Psoas muscle (tissue), 8 donors: Measurements from ENCODE around the gene MLEC. TPM values are rescaled to one million over a fixed set of nuclear protein-coding genes. Genes with fewer than 3 reads are reported as not detected.
A peak's percentile ranks its signal among the peaks of the same experiment; 100 is the strongest.

Experiments used
- ATAC-seq, 4 donors: fragments of 200-7000 bp; cut with Tn5 transposase; one replicate each; pipeline ENCODE4 v1.9.1; 2020; ENCODE audit warnings: moderate library complexity in 3 of 4, mild to moderate bottlenecking in 2 of 4
- DNase-seq, 2 donors: peaks; one replicate each; pipeline ENCODE4 v3.0.0-alpha.2; 2020
- H3K27ac ChIP-seq: fragments of 200-600 bp; one replicate; pipeline ENCODE4 v1.8.0; 2022
- H3K27me3 ChIP-seq, 3 donors: fragments of 200-600 bp in 1 of 3; one replicate each; pipeline versions ENCODE4 v1.6.1 to v1.8.0; 2013 to 2022; ENCODE audit warnings: low read length in 2 of 3, mild to moderate bottlenecking in 2 of 3, moderate library complexity in 1 of 3; ENCODE audit not compliant: insufficient read depth in 3 of 3
- H3K36me3 ChIP-seq, 2 donors: fragments of 200-600 bp in 1 of 2; one replicate each; pipeline versions ENCODE4 v1.6.1 to v1.8.0; 2013 to 2022; ENCODE audit warnings: low read depth in 1 of 2, mild to moderate bottlenecking in 1 of 2, moderate library complexity in 1 of 2; ENCODE audit not compliant: insufficient read depth in 1 of 2
- H3K4me1 ChIP-seq: fragments of 200-600 bp; one replicate; pipeline ENCODE4 v1.8.0; 2022
- H3K4me3 ChIP-seq: fragments of 200-600 bp; one replicate; pipeline ENCODE4 v1.8.0; 2022; ENCODE audit warnings: mild to moderate bottlenecking
- H3K9me3 ChIP-seq: fragments of 200-600 bp; one replicate; pipeline ENCODE4 v1.8.0; 2022
- CTCF ChIP-seq: fragments of 200-600 bp; IDR thresholded peaks from one replicate; pipeline ENCODE4 v1.8.0; 2022; ENCODE audit warnings: antibody characterized with exemption
- WGBS, 3 donors: extraction: QIAGEN DNeasy Blood & Tissue Kit; methylation state at CpG; one replicate each; pipeline versions ENCODE4 v1.1.6 to v1.1.7; 2013; 5-methylcytosine and 5-hydroxymethylcytosine counted together
- intact Hi-C, 2 donors: fragments of 100-400 bp; cut with DNase I; formaldehyde crosslinking; loops; one replicate each; pipeline versions ENCODE4 v1.11.0 to v1.14.2; 2022
- polyA plus RNA-seq, 3 donors: library from polyadenylated mRNA; stranded (reverse); fragments of 200-250 nt; gene quantifications; one replicate each; pipeline ENCODE4 v1.2.3, GENCODE V29; 2013
- total RNA-seq, 4 donors: library from RNA; stranded (reverse); fragmentation: NEBNext Ultra II Directional in 2 of 4; extraction: Animal tissue kit (Norgen Biotek cat#: 25700) in 2 of 4; gene quantifications; one replicate each; pipeline versions ENCODE4 v1.2.1 to v1.2.4, GENCODE V29; 2021 to 2023
- donor health status: healthy with polysubstance abuse.
- donor health status: DM: no; HTN: no; CAD: no; lungs with moderate emphysema.
- donor health status: Bipolar disorder and iron deficiency.
- donor health status: healthy.
- donor health status: DM: yes; HTN: yes; CAD: no.
- donor health status: DM: no; HTN: no; CAD: no.
- donor health status: DM: no; HTN: no; CAD: no.
- donor health status: DM: yes; HTN: yes; CAD: no.

MLEC gene
- total and polyA plus RNA-seq, 7 donors = 30.7 to 102 (median 60.1) TPM

DNA sequence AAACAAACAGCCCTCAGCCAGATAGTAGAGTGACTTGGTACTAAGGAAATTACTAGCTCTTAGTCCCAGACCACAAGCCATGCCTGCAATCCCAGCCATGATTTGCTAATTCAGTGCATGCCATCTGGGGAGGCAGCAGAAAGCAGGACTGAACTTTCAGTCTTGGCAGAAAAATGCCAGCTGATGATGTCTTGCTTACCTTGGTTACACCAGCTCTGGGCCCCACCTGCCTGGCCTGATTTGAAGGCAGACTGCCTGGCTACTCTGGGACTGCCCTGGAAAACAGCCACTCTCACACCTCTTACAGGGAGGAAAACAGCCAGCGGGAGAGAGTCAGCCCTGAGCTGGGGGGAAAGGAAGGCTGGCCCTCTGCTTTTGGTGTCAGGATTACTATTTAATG is 18.7 kb downstream of the MLEC start:
- ATAC-seq (no peak), DNase-seq (no peak)
- no peaks in the 10 kb centered on the region for H3K27me3 ChIP-seq
- WGBS, 3 donors = 87 to 100% (median 100%) methylated on average over 1 of the region's 1 CpG
- H3K9me3 ChIP-seq = no peaks in the 10 kb centered on the region
- H3K4me1 ChIP-seq = peaks cover 12% of the 10 kb centered on the region
- H3K27ac ChIP-seq = no peak overlapping the region
- intact Hi-C loops = no loop called here
- TF ChIP-seq CTCF = no peak
- no peak overlapping the region for H3K4me3 ChIP-seq
- H3K36me3 ChIP-seq = peaks cover 0 to 27% of the 10 kb centered on the region in 2 donors

- H3K27ac ChIP-seq = no peak overlapping the region
- H3K4me3 ChIP-seq = no peak overlapping the region
- intact Hi-C loops = no loop called here
- TF ChIP-seq CTCF = no peak
- WGBS, 3 donors = 77 to 86% (median 81%) methylated on average over 5 of the region's 5 CpGs
- no peaks in the 10 kb centered on the region for H3K9me3 ChIP-seq
- no peaks in the 10 kb centered on the region for H3K27me3 ChIP-seq
- ATAC-seq (no peak), DNase-seq (no peak)
- H3K36me3 ChIP-seq = peaks cover 0 to 24% of the 10 kb centered on the region in 2 donors
- peaks cover 8% of the 10 kb centered on the region for H3K4me1 ChIP-seq
Measured at GRCh38 chr12:120706029-120706428, 19.1 kb downstream of the MLEC start.

GRCh38 chr12:120708651-120709050 is 21.7 kb downstream of the MLEC start:
- ATAC-seq (no peak), DNase-seq (no peak)
- Histone ChIP-seq H3K27ac (no peak overlapping the region), H3K9me3 (no peaks in the 10 kb centered on the region), H3K27me3 (no peaks in the 10 kb centered on the region), H3K4me1 (peaks cover 17% of the 10 kb centered on the region), H3K36me3 (peaks cover 0 to 6% of the 10 kb centered on the region in 2 donors), H3K4me3 (no peak overlapping the region)
- intact Hi-C loops = loop anchor here in 1 of 2 donors (2.0 kb wide), 1 partner anchor 16 kb away; no protein-coding TSS in a partner anchor
- WGBS, 3 donors = 67 to 85% (median 69%) methylated on average over 4 of the region's 4 CpGs
- no peak for TF ChIP-seq CTCF

GRCh38 chr12:120710031-120710804 is 23.3 kb downstream of the MLEC start, which contains the start of gene UNC119B:
Gene UNC119B, plus strand, starts transcription at chr12:120710458. Its CDS starts 17 bp downstream, at chr12:120710475.
- peaks cover 18% of the 10 kb centered on the region for H3K4me1 ChIP-seq
- TF ChIP-seq CTCF = no peak
- H3K27me3 ChIP-seq = no peaks in the 10 kb centered on the region
- H3K9me3 ChIP-seq = no peaks in the 10 kb centered on the region
- DNase-seq (peak; percentile 72 to 82), ATAC-seq (peak; percentile 86 to 91 (median 88))
- H3K36me3 ChIP-seq = peaks cover 0 to 21% of the 10 kb centered on the region in 2 donors
- 1% methylated on average over 26 to 76 of the region's 76 CpGs for WGBS, 3 donors
- peak within 1 kb of the TSS; percentile 85 for H3K27ac ChIP-seq
- intact Hi-C loops = loop anchor here (2.0 to 5.0 kb wide), 3 partner anchors 21 to 262 kb away; partner anchors contain the start of gene POP5 (in 1 of the 2)
- peak within 1 kb of the TSS; percentile 92 for H3K4me3 ChIP-seq
